HepG2 (cell line): ENCODE measurements around the gene MAPK4. TPM values are rescaled to one million over a fixed set of nuclear protein-coding genes. Genes with fewer than 3 reads are reported as not detected.

Experiments
- ATAC-seq: fragments of 200-7000 bp; cut with Tn5 transposase; 3 replicates; pipeline ENCODE4 v1.9.1; 2020; ENCODE audit warnings: mild to moderate bottlenecking, moderate library complexity
- BruUV-seq: library from RNA; stranded (reverse); fragments of 400-500 nt; replicated peaks from 2 replicates; lab custom pipeline; 2021; lab: Mats Ljungman, UMichigan
- CTCF ChIA-PET: fragments of 300-600 bp; formaldehyde crosslinking; extraction: SDS; loops from one replicate; lab custom pipeline; 2021; ENCODE audit warnings: low total read pairs, inconsistent platforms, low intra/inter-chr PET ratio; lab: Yijun Ruan, JAX
- POLR2A ChIA-PET: fragments of 350-600 bp; sonication (Branson Sonifier 250); formaldehyde crosslinking; loops from one replicate; lab custom pipeline; 2020; ENCODE audit warnings: antibody characterized with exemption, inconsistent platforms; lab: Yijun Ruan, JAX
- DNase-seq: peaks from one replicate; pipeline ENCODE4 v3.0.0-alpha.2; 2015; ENCODE audit warnings: low spot score
- FAIRE-seq: peaks from 3 replicates; lab custom pipeline; 2011; peaks lifted over from hg19 to GRCh38; lab: Jason Lieb, UNC
- H2AFZ ChIP-seq: one replicate; pipeline ENCODE4 v1.6.1; 2011; ENCODE audit warnings: low read length, inconsistent platforms
- H3K27ac ChIP-seq: fragments of 300-600 bp; 3 replicates; pipeline ENCODE4 v1.8.0; 2011; ENCODE audit warnings: mixed run types, mild to moderate bottlenecking, mixed read lengths, low read length, inconsistent platforms; ENCODE audit not compliant: insufficient read depth; ENCODE audit errors: extremely low read length
- H3K27me3 ChIP-seq, 2 experiments: fragments of 200-600 bp in 1 of 2; 2 replicates in 1 of 2; 3 replicates in 1 of 2; pipeline versions ENCODE4 v1.6.0 to v1.8.0; 2011; ENCODE audit warnings: low read length in 2 of 2, mild to moderate bottlenecking in 2 of 2, moderate library complexity in 2 of 2, inconsistent platforms in 1 of 2; ENCODE audit not compliant: insufficient read depth in 2 of 2, control insufficient read depth in 1 of 2
- H3K36me3 ChIP-seq, 2 experiments: fragments of 200-600 bp in 1 of 2; replicated peaks in 1 of 2; 2 replicates in 1 of 2; 3 replicates in 1 of 2; pipeline versions ENCODE4 v1.5.1 to v1.8.0; 2011; ENCODE audit warnings: low read length in 2 of 2, inconsistent platforms in 1 of 2; ENCODE audit not compliant: insufficient read depth in 2 of 2, control insufficient read depth in 1 of 2
- H3K4me1 ChIP-seq: 2 replicates; pipeline ENCODE4 v1.5.1; 2012; ENCODE audit warnings: low read length, inconsistent platforms; ENCODE audit not compliant: insufficient read depth
- H3K4me2 ChIP-seq: 2 replicates; pipeline ENCODE4 v1.6.0; 2011; ENCODE audit warnings: low read depth, low read length, inconsistent platforms
- H3K4me3 ChIP-seq, 3 experiments: fragments of 200-600 bp in 1 of 3; sonication (generic), shearing (Covaris generic) in 1 of 3; replicated peaks in 1 of 3; 2 replicates each; pipeline ENCODE4 v1.5.1; 2011 to 2016; ENCODE audit warnings: low read length in 3 of 3, inconsistent platforms in 2 of 3, low read depth in 2 of 3, mild to moderate bottlenecking in 2 of 3, control low read depth in 1 of 3, mixed read lengths in 1 of 3; ENCODE audit not compliant: insufficient read depth in 1 of 3
- H3K79me2 ChIP-seq: one replicate; pipeline ENCODE4 v1.6.1; 2011; ENCODE audit warnings: low read length, inconsistent platforms; ENCODE audit not compliant: insufficient read depth
- H3K9ac ChIP-seq: 2 replicates; pipeline ENCODE4 v1.6.0; 2011; ENCODE audit warnings: mild to moderate bottlenecking, low read depth, low read length, inconsistent platforms; ENCODE audit not compliant: insufficient read depth
- H3K9me3 ChIP-seq: 2 replicates; pipeline ENCODE4 v1.5.1; 2012; ENCODE audit warnings: mild to moderate bottlenecking, low read length
- H4K20me1 ChIP-seq: 2 replicates; pipeline ENCODE4 v1.6.0; 2011; ENCODE audit warnings: inconsistent platforms, mild to moderate bottlenecking, low read length, moderate library complexity; ENCODE audit not compliant: insufficient read depth
- HOXA9 ChIP-seq: sonication (generic); formaldehyde crosslinking; IDR thresholded peaks from 2 replicates; pipeline ENCODE4 v1.8.1; 2022; ENCODE audit warnings: missing genetic modification reagents, mild to moderate bottlenecking, moderate library complexity, borderline replicate concordance
- KAT2B ChIP-seq: fragments of 150-350 bp; IDR thresholded peaks from 2 replicates; pipeline ENCODE4 v1.6.1; 2014; ENCODE audit warnings: low read depth, low read length, borderline replicate concordance
- NFKBIZ ChIP-seq: IDR thresholded peaks from 2 replicates; pipeline ENCODE4 v1.6.1; 2018; ENCODE audit warnings: missing genetic modification reagents, missing compliant biosample characterization
- PRDM10 ChIP-seq: sonication (generic); formaldehyde crosslinking; IDR thresholded peaks from 2 replicates; pipeline ENCODE4 v1.4.0; 2020; ENCODE audit warnings: low read depth, missing genetic modification reagents
- SKI ChIP-seq: fragments of 450-650 bp; IDR thresholded peaks from one replicate; pipeline ENCODE4 v1.6.1; 2018; ENCODE audit warnings: mild to moderate bottlenecking; ENCODE audit not compliant: partially characterized antibody
- SRF ChIP-seq: IDR thresholded peaks from 2 replicates; pipeline ENCODE4 v1.6.1; 2011; ENCODE audit warnings: mild to moderate bottlenecking, low read depth, low read length, moderate library complexity
- WGBS: methylation state at CpG from one replicate; pipeline ENCODE4 v1.1.6; 2017; ENCODE audit warnings: low lambda C conversion rate; 5-methylcytosine and 5-hydroxymethylcytosine counted together
- in situ Hi-C: cut with HindIII; loops from 2 replicates; pipeline ENCODE4 v1.10.0; 2017; ENCODE audit warnings: low pct_unique_long_range_greater_than_20kb; ENCODE audit not compliant: extremely low pct_ligation_motif_present
- intact Hi-C: fragments of 100-400 bp; cut with micrococcal nuclease; formaldehyde crosslinking; loops from one replicate; pipeline ENCODE4 v1.10.0; 2022; ENCODE audit not compliant: unreplicated experiment
- polyA plus RNA-seq, 8 experiments: library from polyadenylated mRNA; depleted of rRNA in 3 of 8; stranded (reverse) in 7 of 8; unstranded in 1 of 8; fragments of >200 nt; fragmentation: Illumina TruSeq in 4 of 8; extraction: Trizol in 4 of 8; gene quantifications; 2 replicates each; pipeline versions ENCODE4 v1.2.1 to v1.2.3, GENCODE V29; 2011 to 2016; ENCODE audit warnings: low read depth in 4 of 8, missing spikeins in 1 of 8, mixed read lengths in 1 of 8; ENCODE audit not compliant: insufficient read depth in 1 of 8
- total RNA-seq, 5 experiments: library from RNA; depleted of rRNA; stranded (reverse); fragments of >200 nt; fragmentation: Illumina TruSeq; extraction: Trizol; gene quantifications; 2 replicates each; pipeline ENCODE4 v1.2.3, GENCODE V29; 2016; ENCODE audit warnings: low read depth in 1 of 5

MAPK4 gene
- total and polyA plus RNA-seq, 2 of the 13 experiments (the other 11 are each of a cell fraction or from before 2014, with no cell fraction given), result not detected

DNA sequence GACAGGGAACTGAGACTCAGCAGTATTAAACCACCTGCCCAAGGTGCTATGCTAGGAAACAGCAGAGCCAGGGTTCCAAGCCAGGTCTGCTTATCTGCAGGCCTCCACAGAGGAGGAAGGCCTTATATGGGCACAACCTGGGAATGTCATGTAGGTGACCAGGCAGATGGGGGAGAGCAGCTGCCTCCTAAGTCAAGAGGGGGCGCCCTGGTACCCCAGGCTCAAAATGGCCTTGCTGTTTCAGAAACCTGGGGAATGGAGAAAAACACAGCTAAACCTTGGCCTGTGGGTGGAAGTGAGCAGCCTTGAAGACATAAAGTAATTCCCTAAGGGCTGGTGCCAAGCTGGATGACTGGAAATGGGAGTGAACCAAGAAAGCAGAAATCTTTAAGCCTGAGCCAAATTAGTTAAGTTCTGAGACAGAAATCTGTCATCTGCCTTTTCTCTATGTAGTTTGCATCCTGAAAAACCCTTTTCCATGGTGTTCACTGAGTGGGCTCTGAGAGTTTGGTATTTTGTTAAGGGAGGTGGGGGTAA lies 79.1 kb downstream of the MAPK4 start:
- Histone ChIP-seq H3K27ac (no peak overlapping the region), H3K36me3 (no peaks in the 10 kb centered on the region), H2AFZ (no peak overlapping the region)

More for the DNA sequence above, 79.1 kb downstream of the MAPK4 start:
- no peak for DNase-seq
- FAIRE-seq, result no peak
- Histone ChIP-seq H3K79me2 (no peaks in the 10 kb centered on the region), H3K27me3 (no peaks in the 10 kb centered on the region), H3K4me3 (no peak overlapping the region), H4K20me1 (no peaks in the 10 kb centered on the region), H3K9me3 (no peaks in the 10 kb centered on the region), H3K4me2 (no peak overlapping the region), H3K9ac (no peak overlapping the region), H3K4me1 (no peaks in the 10 kb centered on the region)
- WGBS, result 25% methylated on average over 1 of the region's 1 CpG
- POLR2A ChIA-PET, result no interaction called here
- BruUV-seq, result no TSS peak
- no peak for TF ChIP-seq NFKBIZ (CRISPR knock-in tag)
- TF ChIP-seq PRDM10, result no peak
- TF ChIP-seq KAT2B, result no peak
- TF ChIP-seq SKI, result no peak
- TF ChIP-seq HOXA9 (CRISPR knock-in tag), result no peak
- TF ChIP-seq SRF, result peak; percentile 56; the same call in 1 of the 2 replicates
- intact Hi-C loops (loop anchor here (1.0 kb wide), 1 partner anchor 17 kb away; no protein-coding TSS in a partner anchor), in situ Hi-C loops (no loop called here)
- ATAC-seq, result no peak
- CTCF ChIA-PET, result no interaction called here
